Brain pericyte (primary cell): ENCODE data around the gene BBIP1.
"Not testable (repeated sequence)": the region's sequence is repeated elsewhere in the genome, so short reads cannot be mapped to it uniquely, and the experiment has no call there.

ENCODE experiments used
- DNase-seq: peaks from one replicate; pipeline ENCODE4 v3.0.0-alpha.2; 2012; ENCODE audit warnings: low read depth, low spot score

Gene BBIP1

GRCh38 chr10:110923856-110924493 is 5.0 kb upstream of the BBIP1 start:
- no peak for DNase-seq

DNA sequence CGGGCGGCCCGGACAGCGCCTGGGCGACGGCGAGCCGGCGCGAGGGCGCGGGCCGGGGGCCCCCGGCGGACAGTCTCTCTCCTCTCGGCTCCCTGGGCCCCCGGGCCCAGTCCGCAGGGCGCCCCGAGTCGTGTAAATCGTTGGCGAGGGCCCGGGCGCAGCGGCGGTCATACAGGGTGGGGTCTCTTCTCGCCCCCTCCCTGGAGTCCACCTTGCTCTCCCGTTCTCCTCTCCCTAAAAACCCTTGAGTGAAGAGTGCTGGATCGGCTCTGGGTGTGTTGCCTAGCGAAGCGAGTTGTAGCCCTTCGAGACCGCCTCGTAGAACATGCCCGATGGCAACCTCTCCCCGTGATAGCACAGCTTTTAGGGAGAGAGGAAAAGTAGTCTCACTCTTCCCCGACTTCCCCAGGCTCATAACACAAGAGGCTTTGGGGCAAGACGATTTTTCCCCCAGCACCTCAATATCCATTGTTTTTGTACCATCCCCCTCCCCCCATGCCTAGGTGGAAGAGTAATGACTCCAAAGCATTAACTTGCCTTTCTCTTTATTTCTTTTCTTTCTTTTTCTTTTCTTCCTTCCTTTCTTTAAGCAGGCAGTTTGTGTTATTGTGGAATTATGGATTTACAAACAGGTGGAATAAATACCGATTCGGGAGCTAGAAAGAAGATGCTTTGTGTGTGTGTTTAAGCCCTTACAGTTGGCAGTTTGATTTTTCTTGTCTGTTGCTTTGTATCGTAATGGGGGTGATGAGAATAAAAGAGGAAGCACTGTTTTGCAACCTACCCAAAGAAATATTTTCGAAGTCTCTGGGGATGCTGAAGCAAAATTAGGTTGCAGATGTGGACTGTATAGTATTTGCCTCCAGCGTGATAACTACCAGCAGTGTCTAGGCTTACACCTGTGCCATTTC is 1.2 kb upstream of the BBIP1 start:
- no peak for DNase-seq

GRCh38 chr10:110919349-110919931 is 460 bp upstream of the BBIP1 start, which contains the start of gene SHOC2:
Gene SHOC2, plus strand, starts transcription at chr10:110919604. Its CDS starts 44,755 bp downstream, at chr10:110964359.
- no peak for DNase-seq

- DNase-seq: peak; percentile 80
Observed at GRCh38 chr10:110918269-110918642, 724 bp downstream of the BBIP1 start.

DNA sequence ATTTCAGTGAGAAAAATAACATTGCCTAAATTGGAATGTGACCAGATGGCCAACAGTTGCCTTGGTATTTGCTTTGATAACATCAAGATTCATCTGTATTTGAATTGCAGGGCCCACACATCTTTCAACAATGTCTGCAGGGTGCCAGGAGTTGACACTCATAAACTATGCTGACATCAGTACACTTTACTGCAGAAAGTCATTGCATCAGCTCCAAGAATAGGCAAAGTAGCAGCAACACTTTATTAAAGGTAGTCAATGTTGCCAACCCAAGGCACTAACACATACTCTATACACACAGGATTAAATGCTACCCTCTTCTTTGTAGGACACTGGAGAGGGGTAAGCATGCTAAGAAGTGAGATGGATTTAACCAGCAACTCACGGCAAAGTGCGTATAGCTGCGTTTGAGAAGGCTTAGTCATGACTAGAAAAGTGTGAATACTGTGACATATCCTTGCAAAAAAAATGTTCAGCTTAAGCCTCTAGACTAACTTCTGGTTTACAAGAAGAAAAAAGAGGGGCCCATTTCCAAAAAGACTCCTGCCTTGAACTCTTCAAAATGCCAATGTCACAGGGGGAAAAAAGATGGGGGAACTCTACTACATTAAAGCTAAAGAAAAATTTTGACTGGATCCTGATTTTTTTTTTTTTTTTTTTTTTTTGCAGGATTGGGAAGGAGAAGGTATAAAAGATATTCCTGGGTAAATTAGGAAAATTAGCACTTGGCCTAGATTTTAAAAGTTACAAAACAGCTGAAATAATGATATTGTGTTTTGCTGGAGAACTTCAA is 2.2 kb downstream of the BBIP1 start:
- no peak for DNase-seq

GRCh38 chr10:110915600-110915999 is 3.4 kb downstream of the BBIP1 start:
- not testable (repeated sequence) for DNase-seq

DNA sequence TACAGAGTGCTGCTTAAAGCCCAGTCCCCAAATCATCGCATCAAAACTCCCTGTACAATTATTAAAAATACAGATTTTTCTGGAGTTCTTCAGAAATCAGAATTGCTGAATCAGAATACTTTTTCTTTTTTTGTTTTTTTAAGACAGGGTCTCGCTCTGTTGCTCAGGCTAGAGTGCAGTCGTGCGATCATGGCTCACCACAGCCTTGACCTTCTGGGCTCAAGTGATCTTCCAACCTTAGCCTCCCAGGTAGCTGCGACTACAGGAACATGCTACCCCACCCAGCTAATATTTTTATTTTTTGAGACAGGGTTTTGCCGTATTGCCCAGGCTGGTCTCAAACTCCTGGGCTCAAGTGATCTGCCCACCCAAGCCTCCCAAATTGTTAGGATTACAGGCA is 3.9 kb downstream of the BBIP1 start:
- DNase-seq: no peak

DNA sequence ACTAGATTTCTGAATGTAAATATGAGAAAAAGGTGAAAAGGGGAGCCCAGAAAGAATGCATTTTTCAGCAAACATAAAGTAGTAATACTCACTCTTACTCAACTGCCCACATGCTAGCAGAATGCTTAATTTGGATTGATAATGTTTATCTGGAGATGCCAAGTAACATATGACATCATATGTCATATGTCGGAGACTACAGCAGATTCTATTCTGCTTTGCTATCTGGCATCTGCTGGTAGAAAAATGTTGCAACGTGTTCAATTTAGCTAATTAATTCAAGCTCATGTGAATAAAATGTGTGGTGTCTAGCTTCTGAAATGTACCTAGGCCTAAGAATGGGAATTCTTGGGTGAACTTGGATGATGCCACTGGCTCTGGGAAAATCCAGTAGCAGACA is 4.5 kb downstream of the BBIP1 start:
- DNase-seq: no peak

- no peak for DNase-seq
Observed at GRCh38 chr10:110912374-110912773, 6.6 kb downstream of the BBIP1 start.

DNA sequence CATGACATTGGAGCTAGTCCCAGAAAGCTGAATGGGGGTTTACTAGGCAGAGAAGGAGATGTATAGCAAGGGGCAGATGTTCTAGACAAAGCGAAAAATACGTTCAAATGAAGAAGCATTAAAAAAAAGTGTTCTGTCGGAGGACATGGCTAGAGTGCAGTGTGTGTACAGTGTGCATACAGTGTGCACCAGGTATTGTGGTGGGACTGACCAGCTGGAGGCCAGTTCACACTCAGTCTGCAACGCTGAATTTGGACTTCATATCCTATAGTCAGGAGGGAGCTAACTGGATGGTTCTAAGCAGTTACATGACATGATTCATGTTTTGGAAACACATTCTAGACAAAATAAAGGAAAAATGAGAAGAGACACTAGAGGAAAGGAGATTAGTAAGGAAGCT is 8.8 kb downstream of the BBIP1 start:
- no peak for DNase-seq

GRCh38 chr10:110903280-110904278 is 15.4 kb downstream of the BBIP1 start:
- DNase-seq: no peak

DNA sequence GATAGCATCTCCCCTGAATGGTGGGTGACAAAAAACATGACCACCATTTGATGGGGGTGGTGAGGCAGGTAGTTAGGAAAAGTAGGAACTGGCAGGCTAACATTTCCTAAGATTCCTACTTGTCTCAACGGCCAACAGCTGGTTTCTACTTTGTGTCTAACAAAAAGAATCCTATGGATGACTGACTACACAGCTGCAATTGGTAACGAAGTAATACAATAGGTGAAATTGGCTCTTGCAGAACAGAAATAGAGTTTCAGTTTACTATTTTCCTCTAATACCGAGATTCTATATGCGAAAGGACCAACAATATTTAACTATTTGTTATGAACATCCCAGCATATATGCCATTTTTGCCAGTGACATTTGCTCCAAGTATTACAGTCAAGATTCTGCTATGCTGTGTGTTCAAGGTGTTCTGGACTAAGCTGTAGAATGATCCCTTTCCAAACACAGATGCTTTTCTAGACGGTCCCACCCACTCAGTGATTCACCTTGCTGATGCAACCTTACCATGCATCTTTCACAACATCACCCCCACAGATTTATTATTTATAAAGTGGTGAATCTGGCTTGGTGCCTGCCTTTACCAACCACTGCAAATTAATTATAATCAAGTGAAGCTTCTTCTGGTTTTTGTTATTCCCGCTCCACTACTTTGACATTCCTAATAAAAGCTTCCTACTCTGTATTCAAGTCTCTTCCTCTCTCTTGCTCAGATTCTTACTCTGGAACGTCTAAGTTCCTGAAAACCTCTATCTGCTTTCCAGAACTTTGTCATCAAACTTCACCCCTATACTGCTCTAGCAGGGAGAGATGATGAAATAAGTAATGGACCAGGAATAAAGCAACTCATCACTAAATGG is 16.8 kb downstream of the BBIP1 start:
- no peak for DNase-seq

GRCh38 chr10:110900983-110901382 is 18.0 kb downstream of the BBIP1 start:
- no peak for DNase-seq

- DNase-seq: no peak
Observed at GRCh38 chr10:110898391-110898790, 20.6 kb downstream of the BBIP1 start.

DNA sequence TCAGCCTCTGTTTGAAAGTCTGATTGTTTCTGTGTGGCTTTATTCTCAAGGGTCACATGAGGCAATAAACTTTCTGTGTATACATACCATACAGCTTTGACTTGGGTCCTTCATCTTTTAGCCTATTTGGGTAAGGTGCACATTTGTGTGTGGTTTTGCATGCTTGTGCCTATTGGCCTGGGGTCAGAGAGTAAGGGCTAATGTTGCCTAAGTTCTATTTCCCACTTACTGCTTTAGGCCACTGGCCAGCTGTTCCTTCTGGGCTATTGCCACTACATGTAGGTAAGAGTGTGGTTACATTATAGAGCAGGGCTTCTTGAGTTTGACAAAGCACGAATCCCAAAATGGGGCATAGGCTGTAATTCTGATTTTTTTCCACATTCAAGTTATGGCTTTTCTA is 21.8 kb downstream of the BBIP1 start:
- no peak for DNase-seq

DNA sequence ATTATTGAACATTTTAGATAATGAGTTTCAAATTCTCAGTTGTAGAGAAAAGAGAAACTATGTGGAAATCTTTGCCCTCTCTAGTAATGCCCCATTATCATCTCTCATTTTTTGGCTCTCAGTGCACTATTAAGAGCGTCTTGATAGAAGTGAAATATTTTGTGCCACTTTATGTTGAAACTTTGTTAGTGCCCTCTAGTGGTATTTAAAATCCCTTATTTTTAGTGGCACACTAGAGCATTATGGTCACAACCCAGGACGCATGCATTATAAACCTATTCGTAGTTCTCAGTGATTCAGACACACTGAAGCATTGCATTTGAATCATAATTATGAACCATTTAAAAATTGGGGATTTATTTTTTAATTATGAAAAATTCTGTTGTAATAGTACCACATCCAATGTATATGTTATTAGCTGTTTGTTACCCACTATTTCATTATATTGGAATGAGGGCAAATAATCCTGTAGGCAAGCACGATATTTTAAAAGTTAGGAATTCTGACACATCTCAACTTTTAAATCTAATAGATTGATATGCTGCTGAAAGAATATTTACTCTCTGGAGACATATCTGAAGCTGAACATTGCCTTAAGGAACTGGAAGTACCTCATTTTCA is 25.3 kb downstream of the BBIP1 start:
- no peak for DNase-seq

DNA sequence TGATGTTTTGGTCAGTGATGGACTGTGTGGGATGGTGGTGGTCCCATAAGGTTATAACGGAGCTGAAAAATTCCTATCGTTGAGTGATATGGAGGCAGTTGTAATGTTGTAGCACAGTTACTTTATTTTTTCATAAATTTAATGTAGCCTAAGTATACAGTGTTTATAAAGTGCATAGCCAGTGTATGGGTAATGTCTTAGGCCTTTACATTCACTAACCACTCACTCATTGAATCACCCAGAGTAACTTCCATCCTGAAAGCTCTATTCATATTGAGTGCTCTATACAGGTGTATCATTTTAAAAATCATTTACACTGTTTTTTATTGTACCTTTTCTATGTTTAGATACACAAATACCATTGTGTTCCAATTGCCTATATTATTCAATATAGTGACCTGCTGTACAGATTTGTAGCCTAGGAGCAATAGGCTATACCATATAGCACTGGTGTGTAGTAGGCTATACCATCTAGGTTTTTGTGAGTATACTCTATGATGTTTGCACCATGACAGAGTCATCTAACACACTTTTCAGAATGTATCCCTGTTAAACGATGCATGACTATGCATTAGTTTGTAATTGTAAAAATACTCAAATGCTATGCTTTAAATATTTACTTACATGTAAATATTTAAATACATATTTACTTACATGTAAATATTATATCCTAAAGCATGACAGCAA is 26.2 kb downstream of the BBIP1 start:
- DNase-seq: no peak

DNA sequence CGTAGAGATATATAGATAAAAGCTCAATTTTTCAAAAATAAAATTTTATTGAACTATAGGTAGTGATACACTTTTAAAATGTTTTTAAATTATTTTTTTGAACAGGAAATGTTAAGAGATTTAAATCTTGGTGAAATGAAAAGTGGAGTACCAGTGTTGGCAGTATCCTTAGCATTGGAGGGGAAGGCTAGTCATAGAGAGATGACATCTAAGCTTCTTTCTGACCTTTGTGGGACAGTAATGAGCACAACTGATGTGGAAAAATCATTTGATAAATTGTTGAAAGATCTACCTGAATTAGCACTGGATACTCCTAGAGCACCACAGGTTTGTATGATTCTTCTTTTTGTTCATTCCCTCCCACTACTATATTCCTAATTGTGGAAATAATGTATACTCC is 31.4 kb downstream of the BBIP1 start:
- no peak for DNase-seq
